ENCODE measurements around the gene EMX2.

- no peak for TF ChIP-seq CTCF (IDR thresholded peaks at IDR 0.05)
- no peak for TF ChIP-seq POLR2A (IDR thresholded peaks at IDR 0.05)
- TF ChIP-seq POLR2AphosphoS5 (IDR thresholded peaks at IDR 0.05; ENCODE audit: insufficient read depth in 1 of 2, low read depth in 1 of 2) = no peak
Observed at GRCh38 chr10:117500456-117500855, 42.1 kb upstream of the EMX2 start.

Measured in vagina (tissue), 2 donors.